Right renal cortex interstitium (tissue), 3 donors: ENCODE results near the gene POU2AF3. TPM values are rescaled to one million over a fixed set of nuclear protein-coding genes. Genes with fewer than 3 reads are reported as not detected.
"Not testable (repeated sequence)": the region's sequence is repeated elsewhere in the genome, so short reads cannot be mapped to it uniquely, and the experiment has no call there.

Experiments used
- DNase-seq, 3 donors: peaks; one replicate each; pipeline ENCODE4 v3.0.0-alpha.2; 2013; ENCODE audit warnings: low read depth in 3 of 3, low spot score in 2 of 3
- polyA plus RNA-seq, 3 donors: library from polyadenylated mRNA; unstranded; fragments of 120-200 nt; gene quantifications; one replicate each; pipeline ENCODE4 v1.2.1, GENCODE V29; 2013; ENCODE audit not compliant: insufficient read length in 3 of 3

The POU2AF3 gene
- 1 to 10 TPM; 7.7 to 9.1 (median 8.9) TPM for polyA plus RNA-seq

DNA sequence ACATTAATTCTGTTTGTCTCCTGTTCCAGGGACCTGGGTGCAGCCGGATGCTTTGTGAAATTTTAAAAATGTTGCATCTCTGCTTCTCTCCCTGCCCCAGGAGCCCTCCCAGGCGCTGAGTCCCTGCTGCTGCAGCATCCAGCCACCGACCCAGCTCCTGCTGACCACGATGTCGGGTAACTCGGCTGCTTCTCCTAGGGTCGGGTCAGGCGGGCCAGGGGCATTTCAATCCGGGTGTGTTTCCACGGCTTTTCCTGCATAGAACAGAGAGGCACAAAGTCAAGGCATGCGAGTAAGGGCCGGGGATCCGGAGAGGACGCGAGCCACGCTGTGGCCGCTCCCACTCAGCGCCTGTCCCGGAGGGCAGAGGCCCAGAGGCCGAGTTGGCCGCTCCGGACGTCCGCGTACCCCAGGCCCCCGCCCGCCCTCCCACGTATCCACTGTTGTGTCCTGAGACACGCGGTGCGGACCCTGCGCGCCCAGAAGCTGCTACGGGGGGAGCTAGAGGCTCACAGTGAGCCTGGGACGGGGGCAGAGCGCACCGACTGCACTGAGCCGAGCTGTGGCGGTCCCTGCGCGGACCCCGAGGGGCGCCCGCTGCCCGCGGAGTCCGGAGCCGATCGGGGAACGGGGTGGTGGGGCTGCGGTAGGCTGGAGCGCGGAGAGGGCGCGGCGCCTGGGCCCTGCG is at the start of gene POU2AF3:
Gene POU2AF3, plus strand, starts transcription at position 134 of the 688 bp plus-strand sequence. Its CDS starts 36 bp downstream, at position 170.
- DNase-seq, result no peak

GRCh38 chr11:111250936-111251335 is 47.4 kb upstream of the POU2AF3 start:
- DNase-seq, result no peak

DNA sequence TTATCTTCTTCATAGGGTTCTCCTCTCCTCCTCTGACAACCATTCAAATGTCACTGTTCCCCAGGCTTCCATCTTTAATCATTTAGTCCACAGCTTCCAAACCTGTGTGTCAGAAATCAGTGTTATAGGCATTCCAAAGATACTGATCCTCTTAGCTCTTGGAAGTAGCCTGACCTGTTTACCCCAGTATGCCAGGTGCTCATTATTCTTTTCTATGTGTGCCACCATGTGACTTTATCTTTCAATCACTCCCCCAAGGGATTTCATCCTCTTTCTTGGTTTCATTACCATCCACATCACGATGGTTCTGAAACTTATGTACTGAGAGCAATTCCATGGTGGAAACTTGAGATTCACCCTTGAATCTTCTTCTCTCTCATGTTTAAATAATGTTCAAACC is 45.2 kb upstream of the POU2AF3 start:
- DNase-seq, result no peak

- no peak for DNase-seq
Measured at GRCh38 chr11:111253630-111254029, 44.7 kb upstream of the POU2AF3 start.

DNA sequence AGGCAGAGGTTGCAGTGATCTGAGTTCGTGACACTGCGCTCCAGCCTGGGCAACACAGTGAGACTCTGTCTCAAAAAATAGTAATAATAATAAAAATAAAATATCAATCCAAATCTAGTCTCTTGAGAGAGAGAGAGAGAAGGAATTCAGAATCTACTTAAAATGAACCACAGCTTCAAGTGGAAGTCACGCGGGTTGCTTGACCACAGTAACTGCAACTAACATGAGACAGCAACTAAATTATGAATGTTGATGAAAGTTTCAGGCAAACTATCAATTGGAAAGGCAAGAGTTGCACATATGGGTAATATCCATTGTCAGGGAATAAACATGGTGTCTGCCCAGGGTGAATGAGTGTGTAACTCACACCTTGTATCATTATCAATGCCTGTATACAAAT is 40.3 kb upstream of the POU2AF3 start:
- no peak for DNase-seq

DNA sequence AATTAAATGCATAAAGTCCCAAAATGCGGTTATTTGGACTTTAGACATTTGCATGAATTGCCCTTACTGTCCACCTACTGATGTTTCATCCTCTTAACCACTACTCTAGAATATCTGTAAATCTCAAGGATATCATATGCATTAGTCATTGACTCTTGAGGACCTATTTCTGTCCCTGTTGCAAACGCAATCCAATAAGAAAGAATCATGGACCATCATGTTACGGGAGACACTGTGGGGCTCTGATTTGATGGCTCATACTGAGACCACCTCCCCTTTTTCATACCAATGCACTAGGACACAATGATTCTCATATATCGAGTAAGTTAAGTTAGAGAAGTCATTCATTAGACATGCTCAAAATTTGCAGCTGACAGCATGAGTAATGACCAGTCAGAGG is 38.5 kb upstream of the POU2AF3 start:
- DNase-seq, result no peak

DNA sequence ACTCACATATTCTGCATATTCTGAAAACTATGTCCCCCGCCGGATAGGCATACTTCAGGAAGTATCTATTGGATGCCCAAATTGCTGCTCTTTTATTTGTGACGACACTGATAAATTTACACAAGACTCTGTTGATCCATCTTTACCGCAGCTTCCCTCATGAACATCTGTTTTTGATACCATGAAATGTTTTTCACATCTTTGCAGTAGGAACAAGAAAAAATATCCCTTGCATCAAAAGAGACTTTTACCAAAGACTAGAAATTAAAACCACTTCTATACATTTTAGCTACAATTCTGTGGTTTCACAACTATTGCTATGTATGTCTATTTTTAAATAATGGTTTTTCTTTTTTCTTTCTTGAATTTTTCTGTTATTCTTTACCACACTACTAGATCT is 37.5 kb upstream of the POU2AF3 start:
- no peak for DNase-seq

DNA sequence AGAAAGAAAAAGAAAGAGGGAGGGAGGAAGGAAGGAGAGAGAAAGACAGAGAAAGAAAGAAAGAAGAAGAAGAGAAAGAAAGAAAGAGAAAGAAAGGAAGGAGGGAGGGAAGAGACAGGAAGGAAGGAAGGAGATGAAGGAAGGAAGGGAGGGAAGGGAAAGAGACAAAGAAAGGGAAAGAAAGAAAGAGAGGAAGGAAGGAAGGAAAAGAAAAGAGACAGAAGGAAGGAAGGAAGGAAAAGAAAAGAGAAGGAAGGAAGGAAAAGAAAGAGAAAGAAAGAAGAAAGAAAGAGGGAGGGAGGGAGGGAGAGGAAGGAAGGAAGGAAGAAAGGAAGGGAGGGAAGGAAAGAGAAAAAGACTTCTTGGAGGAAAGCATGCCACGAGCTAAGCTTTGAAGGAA is 33.7 kb upstream of the POU2AF3 start:
- DNase-seq, result no peak

GRCh38 chr11:111265421-111265820 is 32.9 kb upstream of the POU2AF3 start:
- no peak for DNase-seq

GRCh38 chr11:111268303-111268702 is 30.0 kb upstream of the POU2AF3 start:
- not testable (repeated sequence) for DNase-seq

GRCh38 chr11:111269146-111269868 is 29.0 kb upstream of the POU2AF3 start:
- no peak for DNase-seq

DNA sequence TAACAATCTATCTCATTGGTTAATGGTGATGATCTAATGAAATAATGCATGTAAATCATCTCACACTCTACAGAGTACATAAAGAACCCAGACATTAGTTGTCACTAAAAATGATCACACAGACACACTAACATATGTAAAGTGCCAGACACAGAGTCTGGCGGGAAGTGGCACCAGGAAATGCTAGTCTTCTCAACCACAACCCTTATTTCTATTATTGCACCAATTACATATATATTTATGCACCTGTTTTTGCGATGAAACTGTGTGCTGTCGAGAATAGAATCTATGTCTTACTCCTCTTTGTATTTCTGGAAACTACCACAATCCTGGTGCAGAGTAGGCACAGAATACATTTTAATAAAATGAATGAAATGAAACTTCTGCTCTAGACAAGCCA is 25.9 kb upstream of the POU2AF3 start:
- no peak for DNase-seq

DNA sequence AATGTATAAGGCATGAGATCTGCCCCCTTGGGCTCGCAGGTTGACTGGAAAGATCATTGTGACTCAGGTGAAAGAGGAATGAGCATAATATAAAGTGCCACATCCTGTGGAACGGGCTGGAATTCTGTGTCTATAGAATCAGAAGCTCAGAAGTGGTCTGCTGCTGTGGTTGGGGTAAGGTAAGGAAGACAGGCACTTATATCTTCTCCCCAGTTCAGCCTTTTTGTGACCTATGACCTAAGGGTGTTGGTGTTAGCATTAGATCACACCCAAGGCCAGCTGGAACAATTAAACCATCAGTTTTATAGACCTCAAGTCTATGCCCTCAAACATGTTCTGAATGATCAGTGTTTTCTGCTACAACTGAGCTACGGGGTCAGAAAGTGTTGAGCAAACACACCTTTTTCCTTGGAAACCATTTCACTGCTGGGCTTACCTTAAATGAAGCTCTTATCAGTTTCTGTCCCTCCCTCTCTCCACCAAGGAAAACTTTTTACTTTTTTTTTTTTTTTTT is 15.7 kb upstream of the POU2AF3 start:
- DNase-seq, result no peak

GRCh38 chr11:111283945-111284481 is 14.3 kb upstream of the POU2AF3 start:
- no peak for DNase-seq

DNA sequence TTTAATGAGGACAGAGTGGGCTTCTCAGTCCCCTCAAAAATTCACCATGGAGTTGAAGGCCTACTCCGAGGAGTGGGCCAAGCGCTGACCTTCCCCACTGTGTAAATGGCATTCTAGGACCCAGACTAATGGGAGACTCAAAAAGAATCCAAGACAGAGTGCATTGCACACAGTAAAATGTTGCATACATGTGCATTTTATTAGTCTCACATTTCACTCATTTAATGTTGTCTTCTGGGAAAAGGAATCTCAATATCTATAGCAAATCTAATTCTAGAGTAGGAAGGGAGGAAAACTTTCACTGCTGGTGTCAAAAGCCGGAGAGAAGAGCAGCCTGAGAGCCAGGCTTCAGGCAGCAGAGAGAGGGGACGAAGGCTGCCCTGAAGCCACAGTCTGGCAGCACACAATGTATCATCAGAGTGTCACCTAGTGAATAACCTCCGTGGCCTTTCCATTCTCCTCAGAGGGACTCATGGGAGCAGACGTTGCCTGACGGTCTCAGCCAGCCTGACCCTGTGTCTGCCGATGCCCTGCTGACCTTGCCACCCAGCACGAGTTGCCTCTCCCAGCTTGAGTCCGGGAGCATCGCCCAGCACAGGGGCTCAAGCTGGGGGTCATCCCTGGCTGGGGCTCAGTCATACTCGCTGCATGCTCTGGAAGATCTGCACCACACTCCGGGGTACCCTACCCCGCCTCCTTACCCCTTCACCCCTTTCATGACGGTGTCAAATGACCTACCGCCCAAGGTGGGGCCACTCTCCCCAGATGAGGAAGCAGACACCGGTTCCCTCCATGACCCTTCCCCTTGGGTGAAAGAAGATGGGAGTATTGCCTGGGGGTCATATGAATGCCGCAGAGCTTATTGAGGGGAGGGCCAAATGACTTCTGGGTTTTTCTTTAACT is 12.9 kb upstream of the POU2AF3 start:
- DNase-seq, result no peak

- no peak for DNase-seq
Measured at GRCh38 chr11:111291764-111292163, 6.6 kb upstream of the POU2AF3 start.

- DNase-seq, result not testable (repeated sequence)
Measured at GRCh38 chr11:111292408-111292807, 5.9 kb upstream of the POU2AF3 start.

DNA sequence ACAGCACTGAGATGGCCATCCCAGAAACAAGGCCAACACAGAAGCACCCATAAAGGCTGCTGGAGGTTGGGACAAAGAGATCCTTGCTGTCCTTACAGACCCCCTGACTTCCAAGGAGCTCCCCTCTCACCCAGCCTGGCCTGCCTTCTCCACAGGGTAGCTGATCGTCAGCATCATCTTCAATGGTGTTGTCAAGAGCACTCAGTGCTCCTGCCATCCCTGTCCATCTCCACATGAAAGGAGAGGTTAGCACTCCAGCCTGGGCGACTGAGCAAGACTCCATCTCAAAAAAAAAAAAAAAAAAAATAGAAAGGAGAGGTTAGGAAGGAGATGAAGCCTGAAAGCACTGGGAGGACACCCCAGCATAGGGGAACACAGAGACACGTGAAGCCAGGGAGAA is 2.1 kb upstream of the POU2AF3 start:
- DNase-seq, result no peak

DNA sequence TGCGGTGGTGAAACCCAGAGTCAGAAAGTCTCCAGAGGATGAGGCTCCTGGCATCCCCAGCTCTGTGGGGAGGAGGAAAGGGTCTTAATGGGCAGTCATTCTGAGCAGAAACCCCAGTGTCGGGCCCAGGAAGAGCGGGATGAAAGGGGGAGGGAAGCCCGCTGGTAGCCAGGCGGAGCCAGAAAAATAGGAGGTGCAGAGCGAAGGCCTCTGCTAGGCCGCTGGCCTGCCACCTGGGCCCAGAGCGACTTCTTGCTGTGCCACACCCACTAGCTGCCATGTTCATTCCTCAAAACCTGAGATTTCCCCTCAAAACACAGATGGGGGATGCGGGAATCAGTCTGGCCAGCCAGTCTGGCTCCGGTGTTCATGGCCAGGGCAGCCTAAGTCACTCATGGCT is 650 bp upstream of the POU2AF3 start:
- no peak for DNase-seq

DNA sequence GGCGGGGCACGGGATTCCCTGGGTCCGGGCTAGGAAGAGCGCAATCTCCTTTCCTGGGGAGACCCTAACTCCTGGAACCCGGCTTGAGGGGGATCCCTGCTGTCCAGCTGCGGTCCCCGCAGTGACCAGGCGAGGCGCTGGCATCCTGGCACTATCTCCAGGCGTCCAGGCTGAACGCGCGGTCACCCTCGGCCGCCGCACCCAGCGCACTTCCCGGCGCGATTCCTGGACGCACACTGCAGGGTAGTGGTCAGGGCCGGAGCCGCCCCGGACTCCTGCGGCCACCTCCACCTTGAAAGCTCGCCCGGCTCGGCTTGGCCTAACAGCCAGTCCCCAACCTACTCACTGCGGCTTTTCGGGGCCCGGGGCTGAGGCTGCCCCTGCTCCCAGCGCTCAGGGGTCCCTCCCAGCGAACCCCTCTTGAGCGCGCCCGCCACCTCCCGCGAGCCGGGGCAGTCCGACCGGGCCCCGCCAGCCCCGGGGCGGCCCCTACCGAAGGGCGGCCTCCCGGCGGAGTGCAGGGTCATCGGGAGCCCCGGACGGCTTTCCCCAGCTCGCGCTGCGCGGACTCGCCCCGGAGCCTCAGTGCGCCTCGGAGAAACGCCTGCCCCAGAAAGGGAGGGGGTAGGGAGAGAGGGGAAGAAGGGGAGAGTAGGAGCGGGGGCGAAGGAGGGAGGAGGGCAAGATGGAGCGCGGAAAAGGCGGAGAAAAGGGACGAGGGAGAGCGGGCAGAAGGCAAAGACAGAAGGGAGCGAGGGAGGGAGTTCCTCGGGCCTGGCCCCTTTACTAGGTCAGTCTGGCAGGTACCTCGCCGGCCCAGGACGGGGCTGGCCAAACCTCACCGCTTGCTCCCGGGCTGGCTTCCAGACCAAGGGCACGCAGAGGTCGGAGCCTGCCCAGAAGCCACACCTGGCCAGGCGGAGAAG is 1.0 kb downstream of the POU2AF3 start:
- DNase-seq, result peak in 2 of 3 donors; percentile 44 to 48
